ENCODE measurements around the gene SWI5. TPM values are rescaled to one million over a fixed set of nuclear protein-coding genes. Genes with fewer than 3 reads are reported as not detected.

Gene SWI5
- total and polyA plus RNA-seq, 9 of the 15 experiments (the other 6 are each of a cell fraction or from before 2014, with no cell fraction given): 62.8 to 133 (median 95.9) TPM

DNA sequence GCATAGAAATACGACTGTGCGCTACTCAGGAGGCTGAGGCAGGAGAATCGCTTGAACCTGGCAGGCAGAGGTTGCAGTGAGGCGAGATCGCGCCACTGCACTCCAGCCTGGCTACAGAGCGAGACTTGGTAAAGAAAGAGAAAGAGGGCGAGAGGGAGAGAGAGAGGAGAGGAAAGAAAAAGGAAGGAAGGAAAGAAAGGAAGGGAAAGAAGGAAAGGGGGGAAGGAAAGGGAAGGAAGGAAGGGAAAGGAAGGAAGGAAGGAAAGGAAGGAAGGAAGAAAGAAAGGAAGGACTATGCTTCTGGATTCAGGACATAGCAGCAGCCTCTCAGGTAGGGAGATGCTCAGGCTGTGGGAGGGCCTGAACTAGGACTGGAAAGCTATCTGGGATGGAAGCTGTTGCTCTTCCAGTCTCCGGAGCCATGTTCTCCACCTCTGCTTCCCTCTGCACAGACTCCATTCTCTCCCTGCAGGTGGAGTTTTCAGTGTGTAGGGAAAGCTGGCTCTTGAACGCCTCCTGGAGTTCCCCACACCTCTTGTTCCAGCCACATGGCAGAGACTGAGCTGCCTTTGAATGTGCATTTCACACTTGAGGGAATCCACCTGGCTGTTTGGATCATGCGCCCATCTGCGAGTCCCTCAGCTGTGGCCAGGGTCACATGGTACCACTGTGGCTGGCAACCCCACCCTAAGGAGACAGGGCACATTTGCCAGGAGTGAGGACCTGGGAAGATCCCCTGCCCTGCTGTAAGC is 9.1 kb downstream of the SWI5 start (continued):
- TF ChIP-seq U2AF2 (optimal IDR thresholded peaks at IDR 0.05; ENCODE audit: low read depth, low read length) (no peak), BDP1 (IDR thresholded peaks at IDR 0.05; ENCODE audit: insufficient read depth, insufficient read length) (no peak), FOXK2 (conservative IDR thresholded peaks at IDR 0.05 in 1 of 2, IDR thresholded peaks at IDR 0.05 in 1 of 2; ENCODE audit: low read depth in 2 of 2) (no peak), ZNF174 (CRISPR knock-in tag; IDR thresholded peaks at IDR 0.05) (no peak), HNRNPL (IDR thresholded peaks at IDR 0.05; ENCODE audit: low read depth, low read length) (no peak), ELK3 (CRISPR knock-in tag; IDR thresholded peaks at IDR 0.05) (no peak), ZNF586 (CRISPR knock-in tag; conservative IDR thresholded peaks at IDR 0.05) (no peak), C11orf30 (IDR thresholded peaks at IDR 0.05; ENCODE audit: low read depth) (no peak), FOXJ2 (tag; IDR thresholded peaks at IDR 0.05) (no peak), BRF1 (IDR thresholded peaks at IDR 0.05; ENCODE audit: borderline replicate concordance, extremely low read depth, insufficient read length) (no peak), FIP1L1 (IDR thresholded peaks at IDR 0.05; ENCODE audit: low read depth, low read length, poor library complexity, severe bottlenecking) (no peak), ARID1B (IDR thresholded peaks at IDR 0.05) (no peak), ETV6 (IDR thresholded peaks at IDR 0.05; ENCODE audit: borderline replicate concordance in 1 of 2, low read depth in 2 of 2, low read length in 1 of 2) (no peak), ETV6 (CRISPR knock-in tag; IDR thresholded peaks at IDR 0.05; ENCODE audit: borderline replicate concordance) (no peak), STAT5B (CRISPR knock-in tag; IDR thresholded peaks at IDR 0.05) (no peak), SAP30 (IDR thresholded peaks at IDR 0.05; ENCODE audit: borderline replicate concordance, insufficient read depth, low read depth, low read length, poor library complexity, severe bottlenecking) (no peak), ZNF740 (CRISPR knock-in tag; IDR thresholded peaks at IDR 0.05) (no peak), ZNF740 (tag; IDR thresholded peaks at IDR 0.05) (no peak), HDAC6 (IDR thresholded peaks at IDR 0.05; ENCODE audit: low read depth, low read length) (no peak), FOS (IDR thresholded peaks at IDR 0.05; ENCODE audit: extremely low read depth, insufficient read length) (no peak)
- TF ChIP-seq, protein P1, sequence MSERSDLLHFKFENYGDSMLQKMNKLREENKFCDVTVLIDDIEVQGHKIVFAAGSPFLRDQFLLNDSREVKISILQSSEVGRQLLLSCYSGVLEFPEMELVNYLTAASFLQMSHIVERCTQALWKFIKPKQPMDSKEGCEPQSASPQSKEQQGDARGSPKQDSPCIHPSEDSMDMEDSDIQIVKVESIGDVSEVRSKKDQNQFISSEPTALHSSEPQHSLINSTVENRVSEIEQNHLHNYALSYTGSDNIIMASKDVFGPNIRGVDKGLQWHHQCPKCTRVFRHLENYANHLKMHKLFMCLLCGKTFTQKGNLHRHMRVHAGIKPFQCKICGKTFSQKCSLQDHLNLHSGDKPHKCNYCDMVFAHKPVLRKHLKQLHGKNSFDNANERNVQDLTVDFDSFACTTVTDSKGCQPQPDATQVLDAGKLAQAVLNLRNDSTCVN (CRISPR knock-in tag; IDR thresholded peaks at IDR 0.05): peak; percentile 96
- TF ChIP-seq, protein P2, sequence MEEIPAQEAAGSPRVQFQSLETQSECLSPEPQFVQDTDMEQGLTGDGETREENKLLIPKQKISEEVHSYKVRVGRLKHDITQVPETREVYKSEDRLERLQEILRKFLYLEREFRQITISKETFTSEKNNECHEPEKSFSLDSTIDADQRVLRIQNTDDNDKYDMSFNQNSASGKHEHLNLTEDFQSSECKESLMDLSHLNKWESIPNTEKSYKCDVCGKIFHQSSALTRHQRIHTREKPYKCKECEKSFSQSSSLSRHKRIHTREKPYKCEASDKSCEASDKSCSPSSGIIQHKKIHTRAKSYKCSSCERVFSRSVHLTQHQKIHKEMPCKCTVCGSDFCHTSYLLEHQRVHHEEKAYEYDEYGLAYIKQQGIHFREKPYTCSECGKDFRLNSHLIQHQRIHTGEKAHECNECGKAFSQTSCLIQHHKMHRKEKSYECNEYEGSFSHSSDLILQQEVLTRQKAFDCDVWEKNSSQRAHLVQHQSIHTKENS (CRISPR knock-in tag; IDR thresholded peaks at IDR 0.05): no peak
- TF ChIP-seq, protein P3, sequence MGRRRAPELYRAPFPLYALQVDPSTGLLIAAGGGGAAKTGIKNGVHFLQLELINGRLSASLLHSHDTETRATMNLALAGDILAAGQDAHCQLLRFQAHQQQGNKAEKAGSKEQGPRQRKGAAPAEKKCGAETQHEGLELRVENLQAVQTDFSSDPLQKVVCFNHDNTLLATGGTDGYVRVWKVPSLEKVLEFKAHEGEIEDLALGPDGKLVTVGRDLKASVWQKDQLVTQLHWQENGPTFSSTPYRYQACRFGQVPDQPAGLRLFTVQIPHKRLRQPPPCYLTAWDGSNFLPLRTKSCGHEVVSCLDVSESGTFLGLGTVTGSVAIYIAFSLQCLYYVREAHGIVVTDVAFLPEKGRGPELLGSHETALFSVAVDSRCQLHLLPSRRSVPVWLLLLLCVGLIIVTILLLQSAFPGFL (CRISPR knock-in tag; IDR thresholded peaks at IDR 0.05): no peak
